NCI-H1436 (cell line): Measurements from ENCODE around the gene PERM1.
"Not testable (repeated sequence)": the region's sequence is repeated elsewhere in the genome, so short reads cannot be mapped to it uniquely, and the experiment has no call there.

Experiments used
- DNase-seq: peaks from one replicate; lab custom pipeline; 2025; lab: John Stamatoyannopoulos, UW

PERM1 gene

GRCh38 chr1:997993-998744 lies 16.3 kb upstream of the PERM1 start:
- no peak for DNase-seq

- no peak for DNase-seq
Observed at GRCh38 chr1:997713-997992, 15.8 kb upstream of the PERM1 start.

GRCh38 chr1:996851-997712 lies 15.2 kb upstream of the PERM1 start:
- DNase-seq = no peak

- no peak for DNase-seq
Observed at GRCh38 chr1:995665-996633, 14.1 kb upstream of the PERM1 start.

- not testable (repeated sequence) for DNase-seq
Observed at GRCh38 chr1:994546-994945, 12.7 kb upstream of the PERM1 start.

GRCh38 chr1:993379-993995 lies 11.6 kb upstream of the PERM1 start:
- DNase-seq = no peak

- no peak for DNase-seq
Observed at GRCh38 chr1:992362-992761, 10.5 kb upstream of the PERM1 start.

GRCh38 chr1:991895-992294 lies 10.0 kb upstream of the PERM1 start:
- DNase-seq = no peak

GRCh38 chr1:991275-991674 lies 9.4 kb upstream of the PERM1 start:
- DNase-seq = not testable (repeated sequence)

GRCh38 chr1:988061-988460 lies 6.2 kb upstream of the PERM1 start:
- not testable (repeated sequence) for DNase-seq

- DNase-seq = no peak
Observed at GRCh38 chr1:985126-985525, 3.2 kb upstream of the PERM1 start.

GRCh38 chr1:984476-984814 lies 2.6 kb upstream of the PERM1 start:
- no peak for DNase-seq

- DNase-seq = no peak
Observed at GRCh38 chr1:983798-984475, 2.0 kb upstream of the PERM1 start.

- DNase-seq = no peak
Observed at GRCh38 chr1:982765-983436, 1.0 kb upstream of the PERM1 start.

GRCh38 chr1:981491-981954 lies 370 bp downstream of the PERM1 start:
- no peak for DNase-seq

GRCh38 chr1:980602-981395 lies 1.1 kb downstream of the PERM1 start:
- DNase-seq = no peak

GRCh38 chr1:980137-980571 lies 1.7 kb downstream of the PERM1 start:
- DNase-seq = no peak

- no peak for DNase-seq
Observed at GRCh38 chr1:979744-980072, 2.2 kb downstream of the PERM1 start.

- DNase-seq = no peak
Observed at GRCh38 chr1:978835-979743, 2.8 kb downstream of the PERM1 start.
